Stimulated activated CD4-positive, alpha-beta T cell treated with anti-CD3 and anti-CD28 coated beads, TNF-alpha, amount 100 ng/mL, for 48 hours (primary cell): Measurements from ENCODE around the gene TMEM204.

ENCODE experiments used
- DNase-seq, 3 donors: peaks; one replicate each; pipeline ENCODE4 v3.0.0-alpha.2; 2020; ENCODE audit warnings: low read depth in 3 of 3

TMEM204 gene

DNA sequence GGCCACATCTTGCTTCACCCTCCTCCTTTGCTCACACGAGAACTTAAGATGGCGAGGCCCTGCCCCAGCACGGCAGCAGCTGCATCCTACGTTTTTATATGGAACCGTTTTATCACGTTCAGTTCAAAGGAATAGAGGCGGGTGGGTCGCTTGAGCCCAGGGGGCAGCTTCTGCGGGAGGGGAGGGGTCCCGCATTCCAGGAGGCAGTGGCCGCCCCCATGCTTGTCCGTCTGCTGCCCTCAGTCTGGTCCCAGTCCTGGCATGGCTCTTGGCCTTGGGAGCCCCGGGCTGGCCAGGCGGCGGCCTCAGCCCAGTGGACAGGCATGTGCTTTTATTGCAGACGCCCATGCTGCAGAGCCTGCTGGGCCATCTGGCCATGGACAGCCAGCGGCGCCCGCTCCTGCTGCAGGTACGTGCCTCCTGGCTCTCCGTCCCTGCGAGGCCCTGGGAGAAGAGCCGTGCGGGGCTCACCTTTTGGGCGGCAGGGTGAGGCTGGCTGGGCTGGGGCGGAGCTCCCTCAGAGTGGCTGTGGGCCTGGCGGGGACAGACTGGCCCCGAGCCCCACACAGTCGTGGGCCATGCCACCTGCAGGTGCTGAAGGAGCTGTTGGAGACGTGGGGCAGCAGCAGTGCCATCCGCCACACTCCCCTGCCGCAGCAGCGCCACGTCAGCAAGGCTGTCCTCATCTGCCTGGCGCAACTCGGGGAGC is 33.6 kb upstream of the TMEM204 start:
- no peak for DNase-seq

DNA sequence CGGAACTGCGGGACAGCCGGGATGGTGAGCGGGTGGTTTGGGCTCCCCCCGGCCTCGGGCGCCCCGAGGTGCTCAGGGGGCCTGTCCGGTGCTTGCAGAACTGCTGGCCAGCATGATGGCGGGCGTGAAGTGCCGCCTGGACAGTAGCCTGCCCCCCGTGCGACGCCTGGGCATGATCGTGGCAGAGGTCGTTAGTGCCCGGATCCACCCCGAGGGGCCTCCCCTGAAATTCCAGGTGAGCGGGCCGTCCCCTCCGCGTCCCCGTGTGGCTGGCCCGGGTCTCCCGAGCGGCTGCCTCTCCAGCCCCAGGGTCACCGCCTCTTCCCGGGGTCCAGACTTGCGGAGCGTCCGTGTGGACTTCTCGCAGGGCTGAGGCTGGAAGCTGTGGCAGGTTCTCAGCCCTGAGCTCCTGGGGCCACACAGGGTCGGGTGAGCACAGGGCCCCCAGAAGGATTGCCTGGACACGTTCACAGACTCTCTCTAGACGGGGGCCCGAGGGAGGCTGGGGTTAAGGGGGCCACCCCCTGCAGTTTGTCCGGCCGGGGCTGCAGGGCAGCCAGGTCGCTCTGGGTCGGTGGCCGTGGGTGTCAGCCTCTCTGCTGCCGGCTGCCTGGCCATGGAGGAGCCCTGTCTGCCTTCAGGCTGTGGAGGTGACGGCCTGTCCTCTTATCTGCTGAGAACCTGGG is 32.9 kb upstream of the TMEM204 start:
- no peak for DNase-seq

DNA sequence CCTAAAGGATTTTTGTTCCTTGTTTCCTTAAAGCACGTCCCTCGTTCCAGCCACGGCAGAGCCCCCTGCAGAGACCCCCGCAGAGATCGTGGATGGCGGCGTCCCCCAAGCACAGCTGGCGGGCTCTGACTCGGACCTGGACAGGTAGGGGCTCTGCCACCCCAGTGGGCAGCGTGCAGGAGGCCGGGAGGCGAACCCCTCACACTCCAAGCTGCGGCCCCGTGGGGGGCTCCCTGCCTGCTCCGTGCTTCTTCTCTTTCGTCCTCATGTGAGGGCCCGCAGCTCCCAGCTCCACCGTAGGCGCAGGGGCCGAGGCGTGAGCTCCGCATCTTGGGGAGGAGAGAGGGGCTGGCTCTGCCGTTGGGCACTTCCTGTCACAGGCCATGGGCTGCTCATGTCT is 31.8 kb upstream of the TMEM204 start:
- DNase-seq = no peak

DNA sequence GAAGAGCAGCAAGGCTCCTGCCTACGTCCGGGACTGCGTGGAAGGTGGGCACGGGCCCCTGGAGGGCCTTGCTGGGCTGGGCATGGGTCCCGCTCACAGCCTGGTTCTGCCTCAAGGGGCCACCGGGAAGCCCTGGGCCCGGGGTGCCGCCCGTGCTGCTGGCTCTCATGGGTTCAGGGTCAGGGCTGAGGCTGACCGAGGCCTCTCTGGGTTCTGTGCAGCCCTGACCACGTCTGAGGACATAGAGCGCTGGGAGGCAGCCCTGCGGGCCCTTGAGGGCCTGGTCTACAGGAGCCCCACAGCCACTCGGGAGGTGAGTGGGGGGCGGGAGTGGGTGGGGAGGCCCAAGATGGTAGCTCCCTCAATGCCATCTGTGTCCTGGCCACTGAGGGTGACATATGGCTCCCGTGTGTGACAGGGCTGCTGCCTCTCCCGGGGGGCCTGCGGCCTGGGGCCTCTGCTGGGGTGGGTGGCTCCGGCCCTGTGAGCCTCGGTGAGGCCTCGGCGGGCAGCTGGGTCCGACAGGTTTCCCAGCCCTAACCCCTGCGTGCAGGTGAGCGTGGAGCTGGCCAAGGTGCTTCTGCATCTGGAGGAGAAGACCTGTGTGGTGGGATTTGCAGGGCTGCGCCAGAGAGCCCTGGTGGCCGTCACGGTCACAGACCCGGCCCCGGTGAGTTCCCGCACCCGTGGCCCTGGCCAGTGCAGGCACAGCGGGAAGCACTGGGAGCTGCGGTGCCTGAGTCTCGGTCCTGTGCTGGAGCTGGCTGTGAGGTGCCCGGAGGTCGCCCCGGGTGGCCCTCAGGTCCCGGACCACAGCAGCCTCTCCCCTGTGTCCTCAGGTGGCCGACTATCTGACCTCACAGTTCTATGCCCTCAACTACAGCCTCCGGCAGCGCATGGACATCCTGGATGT is 31.1 kb upstream of the TMEM204 start:
- no peak for DNase-seq

DNA sequence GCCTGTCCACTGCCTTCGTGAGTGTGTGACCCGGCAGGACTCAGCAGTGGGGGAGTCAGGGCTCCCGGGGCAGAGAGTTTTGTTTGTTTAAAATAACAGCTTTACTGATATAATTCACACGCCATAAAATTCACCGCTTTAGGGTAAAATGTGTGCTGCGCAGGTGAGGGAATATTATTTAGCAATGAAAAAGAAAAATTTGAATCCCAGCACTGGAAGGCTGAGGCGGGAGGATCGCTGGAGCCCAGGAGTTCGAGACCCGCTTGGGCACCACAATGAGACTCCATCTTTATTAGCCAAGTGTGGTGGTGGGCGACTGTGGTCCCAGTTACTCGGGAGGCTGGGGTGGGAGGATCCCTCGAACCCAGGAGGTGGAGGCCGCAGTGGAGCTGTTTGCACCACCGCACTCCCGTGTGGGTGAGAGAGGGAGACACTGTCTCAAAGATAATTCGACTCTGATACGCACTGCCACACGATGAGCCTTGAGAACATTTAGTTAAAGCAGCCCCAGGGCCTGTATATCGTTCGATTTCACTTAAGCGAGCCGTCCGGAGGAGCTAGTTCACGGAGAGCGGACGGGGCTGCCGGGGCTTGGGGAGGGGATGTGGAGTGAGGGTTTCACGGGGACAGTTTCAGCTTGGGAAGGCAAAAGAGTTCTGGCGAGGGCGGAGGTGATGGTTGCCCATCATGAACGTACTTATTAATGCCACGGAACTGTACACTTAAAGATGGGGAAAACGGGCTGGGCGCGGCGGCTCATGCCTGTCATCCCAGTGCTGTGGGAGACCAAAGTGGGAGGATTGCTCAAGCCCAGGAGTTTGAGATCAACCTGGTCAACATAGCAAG is 30.1 kb upstream of the TMEM204 start:
- DNase-seq = no peak

DNA sequence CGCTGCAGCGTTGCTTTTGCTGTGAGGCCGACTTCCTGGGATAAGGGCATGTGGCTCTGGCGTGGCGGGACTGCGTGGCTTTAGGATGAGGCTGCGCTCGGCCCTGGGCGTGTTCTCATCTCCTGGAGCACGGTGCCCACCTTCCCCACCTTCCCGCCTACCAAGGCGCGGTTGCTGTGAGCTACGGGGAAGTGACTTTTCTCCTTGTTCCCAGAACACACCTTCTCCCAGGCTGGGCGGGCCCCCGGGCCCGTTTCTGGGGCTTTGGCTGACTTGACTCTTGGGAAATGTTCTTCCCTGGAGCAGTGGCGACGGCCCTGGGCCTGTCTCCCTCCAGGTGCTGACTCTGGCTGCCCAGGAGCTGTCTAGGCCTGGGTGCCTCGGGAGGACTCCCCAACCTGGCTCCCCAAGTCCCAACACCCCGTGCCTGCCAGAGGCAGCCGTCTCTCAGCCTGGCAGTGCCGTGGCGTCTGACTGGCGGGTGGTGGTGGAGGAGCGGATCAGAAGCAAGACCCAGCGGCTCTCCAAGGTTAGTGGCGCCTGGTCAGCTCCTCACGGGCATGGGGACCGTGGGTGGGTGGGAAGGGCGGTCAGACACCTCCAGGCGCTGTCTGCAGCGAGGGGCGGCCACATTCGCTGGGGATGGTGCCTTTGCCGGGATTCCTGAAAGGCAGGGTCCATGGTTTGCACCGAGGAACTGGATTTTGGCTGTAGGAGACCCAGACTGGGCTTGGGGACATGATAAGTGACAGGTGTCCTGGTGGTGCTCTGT is 28.2 kb upstream of the TMEM204 start:
- DNase-seq = no peak

DNA sequence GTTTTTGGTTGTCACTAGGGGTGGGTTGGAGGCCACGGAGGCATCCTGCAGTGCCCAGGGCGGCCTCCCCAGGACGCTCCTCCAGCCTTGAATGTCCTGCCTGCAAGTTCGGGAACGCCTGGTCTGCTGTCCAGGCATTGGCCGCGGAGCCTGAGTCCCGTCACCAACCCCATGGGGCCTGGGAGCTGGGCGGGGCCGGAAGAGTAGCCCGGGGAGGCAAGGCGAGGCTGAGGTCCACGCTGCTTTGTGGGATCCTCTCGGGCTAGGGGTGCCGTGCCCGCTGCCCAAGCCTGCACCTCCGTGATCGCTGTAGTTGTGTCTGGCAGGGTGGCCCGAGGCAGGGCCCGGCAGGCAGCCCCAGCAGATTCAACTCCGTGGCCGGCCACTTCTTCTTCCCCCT is 27.6 kb upstream of the TMEM204 start:
- no peak for DNase-seq

DNA sequence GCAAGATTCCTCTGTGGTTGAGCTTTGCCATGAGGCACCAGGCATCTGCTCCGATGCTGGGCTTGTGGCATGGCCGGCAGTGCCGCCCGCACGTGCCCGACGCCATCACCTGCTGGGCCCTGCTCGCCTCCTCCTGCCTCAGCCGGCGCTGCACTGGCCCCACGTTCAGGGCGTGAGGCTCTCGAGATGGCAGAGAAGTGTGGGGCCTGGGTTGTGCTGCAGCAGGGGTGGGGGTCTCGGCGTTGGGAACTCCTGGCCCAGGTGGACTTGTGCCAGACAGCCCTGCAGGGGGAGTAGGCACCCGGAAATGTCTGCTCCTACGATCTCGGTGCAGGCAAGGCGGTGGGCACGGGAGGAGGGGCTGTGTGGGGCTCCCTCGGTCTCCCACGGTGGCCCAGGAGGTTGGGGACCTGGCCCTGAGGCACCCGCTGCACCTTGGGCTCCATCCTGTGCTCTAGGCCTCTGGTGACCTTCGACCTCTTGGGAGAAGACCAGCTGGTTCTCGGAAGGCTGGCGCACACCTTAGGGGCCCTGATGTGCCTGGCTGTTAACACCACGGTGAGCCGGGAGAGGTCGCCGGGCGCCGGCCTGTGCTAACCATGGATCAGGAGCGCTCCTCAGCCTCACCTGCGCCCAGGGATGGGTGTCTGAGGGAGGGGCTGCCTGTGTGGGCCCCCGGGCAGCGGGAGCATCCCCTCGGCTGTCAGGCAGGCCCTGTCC is 26.8 kb upstream of the TMEM204 start:
- no peak for DNase-seq

DNA sequence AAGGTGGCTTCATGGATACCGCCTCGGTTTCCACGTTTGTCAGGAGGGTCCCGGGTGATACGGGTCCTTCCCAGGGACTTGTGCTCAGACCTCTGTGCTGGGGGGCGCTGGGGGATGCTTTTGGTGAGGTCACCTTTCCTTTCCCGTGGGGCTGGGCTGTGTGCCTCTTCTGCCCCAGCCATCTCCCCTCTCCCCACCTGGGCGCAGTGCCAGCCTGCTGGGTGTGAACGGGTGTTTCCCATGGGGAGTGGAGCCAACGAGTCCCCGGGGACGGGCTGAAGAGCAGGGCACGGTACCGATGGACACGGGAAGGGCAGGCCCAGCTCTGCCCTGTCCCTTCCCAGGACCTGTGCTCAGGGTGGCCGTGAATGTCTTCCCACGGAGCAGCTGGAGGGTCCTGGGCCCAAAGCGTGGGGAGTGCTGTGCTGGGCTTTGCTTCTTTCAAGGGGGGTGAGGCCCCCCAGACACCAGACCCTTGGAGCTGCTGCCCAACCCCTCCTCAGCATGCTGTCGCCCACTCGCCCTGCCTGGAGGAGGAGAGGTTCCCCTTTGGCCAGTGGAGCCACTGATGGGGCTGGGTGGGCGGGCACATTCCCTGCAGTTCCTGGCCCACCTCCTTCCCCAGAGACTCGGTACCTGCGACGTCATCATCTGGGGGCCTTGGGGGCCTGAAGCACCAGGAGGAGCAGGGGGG is 24.8 kb upstream of the TMEM204 start:
- DNase-seq = no peak

DNA sequence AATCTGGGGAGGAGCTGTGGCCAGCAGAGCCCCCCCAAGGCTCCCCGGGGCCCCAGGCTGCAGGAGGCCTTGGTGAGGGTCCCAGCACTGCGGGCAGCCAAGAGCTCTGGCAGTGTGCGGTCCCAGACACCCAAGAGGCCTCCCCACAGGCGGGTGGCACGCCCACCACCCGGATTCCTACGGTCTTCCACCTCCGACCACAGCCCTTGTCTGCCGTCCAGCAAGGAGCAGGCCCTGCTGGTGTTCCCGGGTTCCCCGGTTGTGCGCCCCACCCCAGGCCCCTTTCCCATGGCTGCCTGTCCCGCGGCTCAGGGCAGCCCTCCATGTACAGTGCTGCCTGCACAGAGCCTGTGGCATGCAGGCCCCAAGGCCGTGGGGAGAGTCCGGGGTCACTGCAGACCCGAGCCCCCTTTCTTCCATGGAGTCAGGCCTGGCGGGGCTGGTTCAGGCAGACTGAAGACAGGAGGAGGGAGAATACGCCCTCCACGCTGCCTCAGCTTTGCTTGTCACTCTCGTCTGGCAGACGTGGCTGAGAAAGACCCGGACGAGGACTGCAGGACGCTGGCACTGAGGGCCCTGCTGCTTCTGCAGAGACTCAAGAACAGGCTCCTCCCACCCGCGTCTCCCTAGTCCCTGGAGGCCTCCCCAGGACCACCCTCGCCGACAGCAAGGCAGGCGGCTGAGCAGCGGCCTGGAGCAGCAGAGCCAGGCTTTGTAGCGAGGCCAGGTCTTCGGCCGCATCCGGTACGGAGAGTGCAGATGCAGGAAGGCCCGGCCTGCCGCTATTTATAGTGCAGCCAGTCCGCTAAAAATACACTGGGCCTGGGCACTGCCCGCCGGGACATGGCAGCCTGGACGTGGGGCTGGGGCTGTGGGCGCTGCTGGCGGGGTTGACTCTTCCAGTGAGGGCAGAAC is 23.9 kb upstream of the TMEM204 start:
- DNase-seq = no peak

DNA sequence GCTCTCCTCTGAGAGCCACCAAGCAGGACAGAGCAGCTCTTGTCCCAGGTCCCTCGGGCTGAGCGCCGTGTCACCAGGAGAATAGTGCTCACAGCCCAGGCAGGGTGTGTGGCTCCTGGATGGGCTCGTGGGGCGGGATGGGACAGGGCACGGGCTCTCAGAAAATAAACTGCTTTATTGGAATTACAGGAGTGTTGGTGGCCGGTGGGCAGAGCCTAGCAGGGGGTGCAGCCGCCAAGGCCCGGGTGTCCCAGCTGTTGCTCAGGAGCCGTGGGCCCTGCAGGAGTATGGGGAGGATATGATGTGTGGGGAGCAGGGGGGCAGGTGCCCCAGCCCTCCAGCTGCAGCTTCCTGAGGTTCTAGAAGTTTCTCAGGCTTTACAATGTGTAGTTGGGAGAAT is 23.2 kb upstream of the TMEM204 start:
- no peak for DNase-seq

DNA sequence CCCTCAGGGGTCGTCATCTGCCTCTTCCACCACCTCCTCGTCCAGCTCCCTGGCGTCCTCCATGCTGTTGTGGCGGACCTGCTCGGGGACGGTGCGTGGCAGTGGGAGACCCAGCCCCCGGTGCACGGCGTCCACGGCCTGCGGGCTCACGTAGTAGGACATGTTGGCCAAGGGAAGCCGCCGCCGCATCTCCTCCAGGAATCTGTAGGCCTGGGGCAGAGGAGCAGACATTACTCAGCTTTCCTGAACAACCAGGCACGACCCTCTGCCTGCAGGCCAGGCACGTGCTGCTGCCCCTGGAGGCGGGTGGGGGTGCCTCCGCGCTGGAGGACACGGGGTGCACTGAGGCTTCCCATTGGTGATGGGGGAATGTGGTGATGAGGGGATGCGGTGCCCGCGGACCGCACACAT is 22.5 kb upstream of the TMEM204 start:
- DNase-seq = no peak

DNA sequence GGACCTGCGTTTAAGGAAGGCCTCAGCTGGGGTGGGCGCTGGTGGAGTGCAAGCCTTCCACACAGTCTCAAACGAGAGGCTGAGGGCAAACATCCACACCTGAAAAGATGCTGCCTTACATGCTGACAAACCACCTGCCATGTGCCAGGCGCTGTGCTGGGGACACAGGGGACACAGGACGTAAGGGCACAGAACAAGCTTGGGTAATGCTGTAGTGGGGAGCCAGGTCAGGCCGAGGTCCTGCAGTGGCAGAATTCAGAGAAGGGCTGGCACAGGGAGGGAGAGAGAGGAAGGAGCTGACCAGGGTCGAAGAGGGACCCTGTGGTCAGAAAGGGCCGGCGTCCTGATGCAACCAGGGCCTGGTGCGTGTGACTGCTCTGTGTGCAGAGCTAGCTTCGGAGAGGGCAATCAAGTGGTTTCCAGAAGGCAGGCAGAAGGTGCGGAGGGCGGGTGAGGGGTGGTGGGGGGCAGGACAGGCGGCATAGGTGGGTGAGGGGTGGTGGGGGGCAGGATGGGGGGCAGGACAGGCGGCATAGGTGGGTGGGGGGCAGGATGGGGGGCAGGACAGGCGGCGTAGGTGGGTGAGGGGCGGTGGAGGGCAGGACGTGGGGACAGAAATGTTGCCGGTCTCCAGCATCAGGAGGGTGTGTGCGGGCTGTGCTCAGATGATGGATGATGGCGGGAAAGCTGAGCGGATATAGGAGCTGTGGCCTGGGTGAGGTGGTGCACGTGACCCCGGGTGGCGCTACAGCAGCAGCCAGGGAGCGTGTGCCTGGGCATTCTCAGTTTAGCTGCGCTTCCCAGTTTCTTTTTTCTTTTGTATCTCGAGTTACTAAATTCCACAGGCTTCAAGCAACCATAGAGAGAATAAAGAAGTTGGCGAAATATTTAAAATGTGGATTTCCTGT is 21.6 kb upstream of the TMEM204 start:
- no peak for DNase-seq

DNA sequence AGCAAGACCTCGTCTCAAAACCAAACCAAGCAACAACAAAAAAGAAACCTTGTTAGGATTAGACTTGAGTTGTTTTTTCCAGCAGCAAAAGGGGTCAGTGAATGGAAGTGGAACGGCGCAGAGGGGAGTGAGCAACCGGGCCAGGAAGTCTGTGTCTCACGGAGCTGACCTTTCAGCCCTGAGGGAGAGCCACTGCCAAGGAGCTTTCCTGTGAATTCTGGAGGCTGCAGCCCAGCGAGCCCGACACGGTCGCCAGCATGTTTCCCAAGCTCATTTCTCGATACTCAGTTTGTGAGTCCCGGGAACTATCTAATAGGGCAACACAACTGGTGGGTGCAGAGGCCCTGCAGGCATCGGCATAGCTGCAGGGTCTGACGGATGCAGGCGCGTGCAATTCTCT is 20.7 kb upstream of the TMEM204 start:
- no peak for DNase-seq

DNA sequence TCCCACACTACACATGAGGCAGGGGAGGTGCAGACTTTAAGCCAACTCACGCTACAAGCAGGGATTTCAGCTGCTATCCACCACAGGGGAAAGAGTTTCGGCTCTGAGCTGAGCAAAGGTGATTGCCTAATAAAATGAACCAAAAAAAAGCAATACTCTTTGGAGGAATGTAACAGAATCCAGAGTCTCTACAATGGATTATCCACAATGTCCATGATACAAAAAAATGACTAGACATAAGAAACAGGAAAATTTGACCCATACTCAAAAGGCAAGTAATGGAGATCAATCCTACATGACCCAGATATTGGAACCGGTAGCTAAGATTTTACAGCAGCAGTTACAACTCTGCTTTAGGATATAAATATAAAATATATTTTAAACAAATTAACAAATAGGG is 19.0 kb upstream of the TMEM204 start:
- no peak for DNase-seq

DNA sequence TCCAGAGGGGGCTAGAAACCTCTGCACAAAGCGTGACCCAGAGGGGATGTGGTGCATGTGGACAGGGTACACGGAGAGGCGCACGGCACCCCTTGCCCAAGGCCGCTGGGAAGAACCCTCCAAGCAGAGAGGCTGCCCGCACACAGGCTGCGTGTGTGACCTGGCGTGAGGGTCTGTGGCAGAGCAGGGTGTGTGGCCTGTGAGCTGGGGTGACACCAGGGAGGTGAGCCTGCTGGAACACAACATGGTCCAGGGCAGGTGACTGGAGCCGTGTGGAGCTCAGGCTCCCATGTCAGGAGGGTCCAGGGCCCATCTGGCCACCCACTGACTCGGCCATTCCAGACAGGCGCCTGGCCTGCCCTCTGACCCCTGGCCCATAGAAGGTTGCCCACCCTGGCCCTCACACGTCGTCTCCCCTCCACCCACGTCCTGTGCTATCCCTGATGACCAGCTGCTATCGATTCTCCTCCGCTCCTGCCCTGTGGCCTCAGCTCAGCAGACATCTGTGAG is 14.8 kb upstream of the TMEM204 start:
- DNase-seq = no peak

DNA sequence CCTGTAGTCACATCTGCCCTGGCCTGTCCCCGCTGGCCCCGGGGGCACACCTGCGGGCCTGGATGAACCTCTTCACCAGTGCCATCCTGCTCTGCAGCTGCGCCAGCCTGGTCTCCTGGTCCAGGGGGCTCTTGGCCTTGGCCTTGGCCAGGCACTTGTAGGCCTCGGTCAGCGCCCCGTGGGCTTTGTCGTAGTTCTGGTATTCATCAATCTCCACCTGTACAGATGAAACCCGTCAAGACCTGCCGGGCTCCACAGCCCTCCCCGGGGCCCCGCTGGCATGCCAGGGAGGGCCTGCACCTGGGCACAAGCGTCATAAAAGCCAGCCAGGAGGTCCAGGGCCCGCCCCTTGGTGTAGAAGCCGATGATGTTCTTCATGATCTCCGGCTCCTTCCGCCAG is 13.6 kb upstream of the TMEM204 start:
- no peak for DNase-seq
